Left forelimb (tissue), 1 donor: ENCODE results near the gene E4F1.
"Not testable (repeated sequence)": the region's sequence is repeated elsewhere in the genome, so short reads cannot be mapped to it uniquely, and the experiment has no call there.

Source experiments
- DNase-seq: peaks from one replicate; pipeline ENCODE4 v3.0.0-alpha.2; 2018; ENCODE audit warnings: low spot score

E4F1 gene

DNA sequence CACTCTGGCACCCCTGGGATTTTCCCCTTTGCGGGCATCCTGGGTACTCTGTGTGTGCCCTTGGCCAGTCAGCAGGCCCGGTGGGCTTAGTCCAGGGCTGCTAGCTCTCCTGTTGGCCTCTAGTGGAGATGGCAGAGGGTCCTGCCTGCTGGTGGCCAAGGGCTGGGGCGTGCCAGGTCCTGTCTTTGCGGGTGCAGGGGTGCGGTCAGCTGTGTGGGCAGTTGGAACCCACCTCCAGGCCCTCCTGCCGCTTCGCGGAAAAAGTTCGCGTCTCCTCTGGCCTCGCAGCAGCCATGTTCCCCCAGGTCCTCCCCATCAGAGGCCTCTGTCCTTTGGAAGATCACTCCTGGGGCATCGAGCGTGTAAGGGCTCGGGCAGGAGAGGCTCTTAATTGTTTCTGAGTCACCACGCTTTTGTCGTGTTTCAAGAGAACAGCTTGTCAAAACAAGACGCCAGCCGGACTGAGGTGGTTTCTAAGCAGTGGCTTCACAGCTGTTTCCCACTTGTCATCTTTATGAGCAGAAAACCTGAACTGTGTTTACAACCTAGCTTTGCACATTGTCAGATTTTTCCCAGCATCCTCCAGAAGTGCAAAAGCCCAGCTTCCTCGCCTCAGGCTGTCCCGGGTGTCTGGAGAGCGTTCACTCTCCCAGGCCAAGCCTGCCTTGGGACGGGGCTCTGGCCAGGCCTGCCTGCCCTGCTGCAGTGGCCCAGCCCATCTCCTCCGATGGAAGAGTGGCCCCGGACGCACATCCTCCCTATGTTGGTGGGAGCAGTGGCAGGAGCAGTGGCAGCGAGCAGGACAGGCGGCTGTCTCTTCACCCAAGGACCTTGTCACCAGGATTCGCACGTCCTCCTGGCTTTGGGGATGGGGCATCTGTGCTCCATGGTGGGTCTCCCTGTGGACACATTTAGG, 7.9 kb downstream of the E4F1 start:
- DNase-seq = no peak

- DNase-seq = no peak
Observed at GRCh38 chr16:2232094-2232990, 9.0 kb downstream of the E4F1 start.

GRCh38 chr16:2233046-2233775, 9.8 kb downstream of the E4F1 start:
- DNase-seq = no peak

- DNase-seq = no peak
Observed at GRCh38 chr16:2233872-2234812, 10.8 kb downstream of the E4F1 start.

DNA sequence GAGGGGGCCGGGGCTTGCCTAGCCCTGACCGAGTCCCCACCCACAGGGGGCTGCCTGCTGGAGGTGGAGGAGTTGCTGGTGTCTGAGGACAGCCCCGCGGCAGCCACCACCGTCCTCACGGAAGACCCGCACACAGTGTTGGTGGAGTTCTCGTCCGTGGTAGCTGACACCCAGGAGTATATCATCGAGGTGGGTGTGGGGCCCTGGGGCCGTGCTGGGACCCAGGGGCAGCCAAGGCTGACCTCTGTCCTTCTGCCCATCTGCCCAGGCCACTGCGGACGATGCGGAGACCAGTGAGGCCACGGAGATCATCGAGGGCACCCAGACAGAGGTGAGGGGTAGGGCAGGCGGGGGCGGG, 11.4 kb downstream of the E4F1 start:
- DNase-seq = no peak

- DNase-seq = no peak
Observed at GRCh38 chr16:2235234-2235651, 11.9 kb downstream of the E4F1 start.

DNA sequence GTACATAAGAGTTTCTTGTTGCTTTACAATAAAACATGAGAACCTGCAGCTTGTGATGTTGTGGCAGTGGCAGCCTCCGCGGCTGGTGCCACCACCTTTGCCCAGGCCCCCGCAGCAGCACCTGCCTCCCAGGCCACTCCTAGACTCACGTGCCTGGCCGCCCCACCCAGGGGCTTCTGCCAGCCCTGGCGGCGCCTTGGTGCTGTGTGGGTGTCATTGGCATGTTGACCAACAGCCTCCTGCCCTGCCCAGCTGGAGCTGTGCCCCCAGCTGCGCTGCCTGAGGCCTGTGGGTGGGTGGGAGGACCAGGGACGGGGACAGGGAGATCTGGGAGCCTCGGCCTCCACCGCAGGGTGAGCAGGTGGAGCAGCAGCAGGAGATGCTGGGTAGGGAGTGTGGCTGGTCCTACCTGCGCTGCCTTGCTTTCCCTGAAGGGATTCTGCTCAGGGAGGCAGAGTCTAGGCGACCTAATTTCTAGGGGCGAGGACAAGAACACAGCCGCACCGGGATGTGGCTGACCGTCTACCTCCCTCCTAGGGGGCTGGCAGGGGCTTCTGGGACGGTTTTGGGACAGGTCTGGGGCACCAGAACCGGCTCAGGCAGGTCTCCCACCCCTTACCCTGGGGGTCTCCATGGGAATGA, 12.4 kb downstream of the E4F1 start:
- no peak for DNase-seq

DNA sequence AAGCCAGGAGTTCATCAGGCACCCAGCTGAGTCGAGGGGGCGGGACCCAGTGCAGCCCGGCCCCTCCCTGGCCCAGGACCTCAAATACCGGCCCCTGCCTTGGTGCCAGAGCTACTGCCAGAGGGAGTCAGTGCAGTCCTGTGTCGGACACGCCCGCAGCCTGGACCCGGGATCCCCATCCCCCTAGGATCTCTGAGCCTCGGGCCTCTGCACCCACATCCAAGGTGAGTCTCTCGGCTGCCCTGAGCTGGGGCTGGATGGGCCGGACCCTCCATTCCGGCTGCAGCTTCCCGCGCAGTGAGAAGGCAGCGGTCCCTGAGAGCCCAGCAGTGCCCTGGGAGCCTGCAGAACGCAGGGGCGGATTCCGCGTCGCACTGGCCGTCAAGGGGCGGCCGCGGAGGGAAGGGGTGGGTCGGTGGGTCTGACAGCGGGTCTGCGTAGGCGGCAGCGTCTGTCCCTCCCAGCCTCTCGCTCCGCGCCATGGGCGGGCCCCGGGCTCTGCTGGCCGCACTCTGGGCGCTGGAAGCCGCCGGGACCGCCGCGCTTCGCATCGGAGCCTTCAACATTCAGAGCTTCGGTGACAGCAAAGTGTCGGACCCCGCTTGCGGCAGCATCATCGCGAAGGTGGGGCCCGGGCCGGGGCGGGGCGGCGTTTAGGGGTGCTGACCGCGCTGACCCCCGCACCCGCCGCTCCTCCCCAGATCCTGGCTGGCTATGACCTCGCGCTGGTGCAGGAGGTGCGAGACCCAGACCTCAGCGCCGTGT, 13.1 kb downstream of the E4F1 start, which contains the start of gene DNASE1L2:
Gene DNASE1L2, plus strand, starts transcription at position 108 of the 765 bp plus-strand sequence. Its CDS starts 373 bp downstream, at position 481.
- DNase-seq = no peak

GRCh38 chr16:2237102-2237482, 13.7 kb downstream of the E4F1 start:
- no peak for DNase-seq

DNA sequence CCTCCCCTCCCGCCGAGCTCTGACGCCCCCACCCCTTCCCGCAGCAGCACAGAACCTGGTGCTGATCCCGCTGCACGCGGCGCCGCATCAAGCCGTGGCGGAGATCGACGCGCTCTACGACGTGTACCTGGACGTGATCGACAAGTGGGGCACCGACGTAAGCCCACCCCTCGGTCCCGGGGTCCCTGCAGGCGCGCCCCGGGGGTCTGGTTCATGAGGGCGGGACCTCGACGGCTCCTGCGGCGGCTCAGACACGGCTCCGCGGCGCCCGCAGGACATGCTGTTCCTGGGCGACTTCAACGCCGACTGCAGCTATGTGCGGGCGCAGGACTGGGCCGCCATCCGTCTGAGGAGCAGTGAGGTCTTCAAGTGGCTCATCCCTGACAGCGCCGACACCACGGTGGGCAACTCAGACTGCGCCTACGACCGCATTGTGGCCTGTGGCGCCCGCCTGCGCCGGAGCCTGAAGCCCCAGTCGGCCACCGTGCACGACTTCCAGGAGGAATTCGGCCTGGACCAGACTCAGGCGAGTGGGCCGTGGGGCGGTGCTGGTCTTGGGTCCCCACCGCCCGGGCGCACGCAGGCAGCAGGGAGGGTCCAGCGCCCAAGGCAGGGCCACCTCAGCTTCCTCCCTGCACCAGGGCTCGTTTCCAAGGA, 14.2 kb downstream of the E4F1 start:
- no peak for DNase-seq

- no peak for DNase-seq
Observed at GRCh38 chr16:2238150-2238837, 14.9 kb downstream of the E4F1 start.

DNA sequence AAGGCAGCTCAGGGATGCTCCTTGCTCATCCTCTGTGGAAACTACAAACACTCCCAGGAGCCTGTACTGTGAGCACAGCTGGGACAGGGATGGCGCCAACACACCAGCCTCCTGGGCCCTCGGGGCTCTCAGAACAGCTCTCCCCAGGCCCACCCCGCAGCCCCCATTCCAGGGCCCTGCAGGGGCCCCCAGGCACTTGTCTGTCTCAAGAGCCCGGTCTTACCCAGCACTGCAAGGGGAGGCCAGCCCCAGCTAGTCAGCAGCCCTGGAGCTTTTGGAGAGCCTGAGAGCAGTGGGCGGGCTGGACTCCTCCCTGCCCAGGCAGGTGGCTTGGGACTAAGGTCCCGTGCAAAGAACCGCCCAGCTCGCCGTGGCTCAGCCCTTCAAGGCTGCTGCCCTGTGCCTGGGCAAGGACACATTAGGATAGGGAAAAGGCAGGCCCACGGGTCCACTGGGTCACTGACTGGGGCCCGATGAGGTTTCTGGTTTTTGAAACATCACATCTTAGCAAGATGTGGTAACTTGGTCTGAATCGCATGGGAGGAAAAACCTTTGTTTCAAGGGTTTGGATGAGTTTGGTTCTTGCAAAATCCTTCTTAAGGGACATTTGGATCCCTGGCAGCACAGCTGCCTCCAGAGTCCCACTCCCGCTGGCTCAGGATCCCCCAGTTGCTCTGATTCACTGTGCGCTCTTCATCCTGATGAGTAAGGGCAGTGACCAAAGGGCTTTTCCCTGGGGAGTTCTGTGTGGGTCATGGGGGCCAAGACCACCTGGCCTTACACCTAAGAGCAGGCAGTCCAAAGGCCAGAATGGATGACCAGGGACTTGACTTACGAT, 15.7 kb downstream of the E4F1 start:
- no peak for DNase-seq

GRCh38 chr16:2240331-2240730, 16.9 kb downstream of the E4F1 start:
- not testable (repeated sequence) for DNase-seq

GRCh38 chr16:2242598-2242997, 19.2 kb downstream of the E4F1 start:
- no peak for DNase-seq

- DNase-seq = no peak
Observed at GRCh38 chr16:2243031-2243528, 19.7 kb downstream of the E4F1 start.

GRCh38 chr16:2243781-2244180, 20.4 kb downstream of the E4F1 start:
- DNase-seq = no peak

GRCh38 chr16:2244301-2244700, 20.9 kb downstream of the E4F1 start:
- no peak for DNase-seq
